ENCODE results near the gene RNF166.

RNF166 gene

GRCh38 chr16:88739977-88740726 is 33.9 kb upstream of the RNF166 start:
- in situ Hi-C loops (cut with MboI; ENCODE audit: low sequenced_read_pairs) = no loop called here

DNA sequence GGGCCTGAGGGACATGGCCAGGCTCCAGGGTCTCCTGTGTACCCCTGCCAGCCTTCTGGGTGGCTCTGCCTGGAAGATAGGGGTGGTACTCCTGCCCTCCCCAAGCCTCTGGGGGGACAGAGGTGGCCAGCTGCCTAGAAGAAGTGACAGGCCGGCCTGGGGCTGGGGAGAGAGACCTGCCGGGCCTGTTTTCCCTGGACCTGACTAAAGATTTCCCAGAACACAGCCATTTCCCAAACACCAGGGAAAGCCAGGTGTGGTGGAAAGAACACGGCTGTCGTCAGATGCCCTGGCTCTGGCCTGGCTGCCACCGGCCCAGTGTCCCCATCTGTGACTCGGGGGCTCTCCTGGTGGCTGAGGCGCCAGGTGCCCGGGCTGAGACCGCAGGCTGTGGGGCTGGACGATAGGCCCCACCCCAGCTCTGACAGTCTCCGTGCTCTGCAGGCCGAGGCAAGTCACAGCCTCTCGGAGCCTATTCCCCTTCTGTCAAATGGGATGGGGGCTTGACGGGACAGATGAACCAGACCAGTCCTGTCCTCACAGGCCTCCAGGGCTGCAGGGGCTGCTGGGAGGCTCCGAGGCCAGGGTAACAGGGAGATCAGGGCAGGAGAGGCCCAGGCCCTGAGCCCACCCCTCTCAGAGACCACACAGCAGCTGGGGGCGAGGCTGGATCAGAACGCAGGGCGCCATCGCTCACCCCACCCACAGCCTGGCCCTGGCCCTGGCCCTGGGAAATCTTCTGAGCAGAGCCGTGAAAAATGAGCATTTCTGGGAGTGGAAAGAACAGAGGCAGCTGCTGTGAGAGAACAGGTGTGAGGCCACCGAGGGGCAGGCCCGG is 33.1 kb upstream of the RNF166 start:
- in situ Hi-C loops (cut with MboI; ENCODE audit: low sequenced_read_pairs) = no loop called here

GRCh38 chr16:88738151-88739084 is 32.2 kb upstream of the RNF166 start:
- in situ Hi-C loops (cut with MboI; ENCODE audit: low sequenced_read_pairs) = no loop called here

DNA sequence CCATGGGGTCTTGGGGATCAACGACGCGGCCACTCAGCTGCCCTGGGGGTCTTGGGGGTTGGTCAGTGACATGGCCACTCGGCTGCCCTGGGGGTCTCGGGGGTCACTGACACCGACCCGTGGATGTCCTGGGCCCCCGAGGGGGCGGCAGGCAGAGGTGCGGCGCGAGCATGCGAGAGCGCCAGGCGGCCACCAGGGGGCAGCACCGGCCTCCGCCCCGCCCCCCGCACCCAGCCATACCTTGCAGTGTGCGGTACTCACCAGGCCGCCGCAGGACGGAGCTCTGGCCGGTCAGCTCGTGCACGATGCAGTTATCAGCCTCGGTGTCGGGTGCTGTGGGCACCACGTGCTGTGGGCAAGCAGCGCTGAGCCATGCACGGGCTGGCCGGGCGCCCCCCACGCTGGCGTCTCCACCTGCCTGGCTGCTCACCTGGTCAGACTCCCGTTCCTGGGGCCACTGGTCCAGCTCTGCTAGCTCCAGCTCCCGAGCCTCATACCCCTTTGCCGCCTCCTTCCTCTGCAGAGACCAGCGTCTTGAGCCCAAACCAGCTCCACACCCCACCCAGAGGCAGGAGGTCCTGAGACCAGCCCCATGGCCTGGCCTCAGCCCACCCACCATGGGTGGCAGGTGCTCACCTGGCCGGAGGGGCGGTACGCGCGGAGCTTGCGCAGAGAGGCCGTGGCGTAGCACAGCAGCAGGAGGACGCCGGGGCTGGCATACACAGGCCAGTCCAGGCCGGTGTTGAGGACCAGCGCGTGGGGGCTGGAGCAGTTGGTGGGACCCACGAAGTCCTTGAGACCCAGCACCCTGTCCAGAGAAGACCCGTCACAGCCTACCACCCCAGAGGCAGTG is 31.3 kb upstream of the RNF166 start:
- in situ Hi-C loops (cut with MboI; ENCODE audit: low sequenced_read_pairs) = no loop called here

GRCh38 chr16:88736496-88736895 is 30.3 kb upstream of the RNF166 start:
- in situ Hi-C loops (cut with MboI; ENCODE audit: low sequenced_read_pairs) = no loop called here

- in situ Hi-C loops (cut with MboI; ENCODE audit: low sequenced_read_pairs) = no loop called here
Observed at GRCh38 chr16:88736088-88736487, 29.9 kb upstream of the RNF166 start.

GRCh38 chr16:88735616-88736015 is 29.4 kb upstream of the RNF166 start:
- in situ Hi-C loops (cut with MboI; ENCODE audit: low sequenced_read_pairs) = no loop called here

- in situ Hi-C loops (cut with MboI; ENCODE audit: low sequenced_read_pairs) = no loop called here
Observed at GRCh38 chr16:88735121-88735520, 28.9 kb upstream of the RNF166 start.

GRCh38 chr16:88734361-88734728 is 28.1 kb upstream of the RNF166 start:
- in situ Hi-C loops (cut with MboI; ENCODE audit: low sequenced_read_pairs) = no loop called here

GRCh38 chr16:88733630-88734360 is 27.6 kb upstream of the RNF166 start:
- in situ Hi-C loops (cut with MboI; ENCODE audit: low sequenced_read_pairs) = no loop called here

DNA sequence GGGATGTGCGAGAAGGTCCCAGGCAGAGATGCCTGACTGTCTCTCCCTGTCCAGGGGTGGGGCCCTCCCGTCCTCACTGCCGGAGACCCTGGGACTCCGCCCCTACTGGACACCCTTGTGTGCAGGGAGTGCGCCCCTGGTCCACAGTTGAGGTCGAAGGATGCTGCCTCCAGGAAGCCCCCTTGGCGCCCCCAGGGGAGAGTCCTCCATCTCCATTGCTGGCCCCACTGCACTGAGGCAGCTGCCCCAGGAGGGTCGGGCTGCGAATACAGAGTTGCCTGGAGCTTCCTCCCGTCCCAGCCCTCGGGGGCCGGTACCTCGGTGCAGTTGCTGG is 26.7 kb upstream of the RNF166 start:
- in situ Hi-C loops (cut with MboI; ENCODE audit: low sequenced_read_pairs) = no loop called here

- in situ Hi-C loops (cut with MboI; ENCODE audit: low sequenced_read_pairs) = no loop called here
Observed at GRCh38 chr16:88732172-88732960, 26.2 kb upstream of the RNF166 start.

DNA sequence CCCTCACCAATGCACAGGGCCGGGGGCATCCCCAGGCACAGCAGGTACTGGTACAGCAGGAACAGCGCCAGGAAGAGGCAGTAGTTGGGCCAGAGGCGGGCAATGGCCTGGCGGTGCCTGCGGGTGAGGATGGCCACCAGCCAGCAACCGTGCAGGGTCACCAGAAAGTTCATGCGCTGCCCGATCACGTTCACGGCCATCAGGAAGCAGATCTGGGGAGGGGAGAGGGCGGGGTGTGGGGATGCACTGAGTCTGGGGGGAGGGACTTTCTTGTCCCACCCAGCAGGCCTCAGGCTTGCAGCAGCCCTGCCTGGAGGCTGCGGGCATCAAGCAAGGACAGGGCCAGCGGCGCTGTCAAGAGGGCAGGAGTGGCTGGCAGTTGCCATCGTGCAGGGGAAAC is 25.5 kb upstream of the RNF166 start:
- in situ Hi-C loops (cut with MboI; ENCODE audit: low sequenced_read_pairs) = no loop called here

DNA sequence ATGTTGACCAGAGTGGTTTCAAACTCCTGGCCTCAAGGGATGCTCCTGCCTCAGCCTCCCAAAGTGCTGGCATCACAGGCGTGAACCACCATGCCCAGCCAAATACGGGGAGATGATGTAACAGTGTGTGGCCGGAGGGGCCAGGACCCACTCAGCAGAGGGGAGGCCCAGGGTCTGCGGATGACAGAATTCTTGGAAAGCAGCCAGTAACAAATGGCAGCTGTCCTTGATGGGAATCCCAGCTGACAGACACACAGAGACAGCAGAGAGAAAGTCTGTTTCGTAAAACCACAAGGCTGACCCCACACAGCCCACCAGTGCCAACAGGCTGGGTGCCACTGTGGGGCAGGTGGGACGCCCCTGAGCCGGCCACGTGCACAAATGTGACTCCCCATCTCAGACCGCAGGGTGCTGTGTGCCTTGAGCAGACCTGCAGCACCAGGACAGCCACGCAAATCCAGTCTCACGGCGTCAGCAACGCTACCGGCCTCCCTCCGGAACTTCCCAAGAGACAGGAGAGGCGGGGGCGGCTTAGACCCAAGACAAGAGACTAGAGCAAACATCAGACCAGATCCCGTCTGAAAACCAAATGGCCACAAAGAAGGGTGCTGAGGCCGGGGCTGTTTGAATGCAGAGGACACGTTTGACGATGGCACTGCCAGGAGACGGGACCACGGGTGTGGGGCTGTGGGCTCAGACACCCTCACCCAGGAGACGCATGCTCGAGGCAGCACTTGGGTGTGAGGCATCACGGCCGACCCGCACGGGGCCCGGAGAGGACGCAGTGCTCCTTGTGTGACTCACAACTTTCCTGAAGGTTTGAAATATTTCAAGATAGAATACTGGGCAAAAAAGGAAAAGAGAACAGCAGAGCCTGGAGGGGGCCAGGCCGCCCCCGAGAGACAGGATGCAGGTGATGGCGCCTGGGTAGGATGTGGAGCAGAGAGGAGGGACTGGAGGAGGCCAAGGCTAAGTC is 24.7 kb upstream of the RNF166 start:
- in situ Hi-C loops (cut with MboI; ENCODE audit: low sequenced_read_pairs) = no loop called here

GRCh38 chr16:88727871-88728270 is 21.7 kb upstream of the RNF166 start:
- in situ Hi-C loops (cut with MboI; ENCODE audit: low sequenced_read_pairs) = no loop called here

- in situ Hi-C loops (cut with MboI; ENCODE audit: low sequenced_read_pairs) = no loop called here
Observed at GRCh38 chr16:88726981-88727380, 20.8 kb upstream of the RNF166 start.

- in situ Hi-C loops (cut with MboI; ENCODE audit: low sequenced_read_pairs) = no loop called here
Observed at GRCh38 chr16:88726408-88726749, 20.2 kb upstream of the RNF166 start.

Data from HL-60/S4 (cell line).